ENCODE data around the gene VAMP4. TPM values are rescaled to one million over a fixed set of nuclear protein-coding genes. Genes with fewer than 3 reads are reported as not detected.

The VAMP4 gene
- total RNA-seq, 4 donors from 2014 or later: 6.0 to 14.3 (median 9.4) TPM

DNA sequence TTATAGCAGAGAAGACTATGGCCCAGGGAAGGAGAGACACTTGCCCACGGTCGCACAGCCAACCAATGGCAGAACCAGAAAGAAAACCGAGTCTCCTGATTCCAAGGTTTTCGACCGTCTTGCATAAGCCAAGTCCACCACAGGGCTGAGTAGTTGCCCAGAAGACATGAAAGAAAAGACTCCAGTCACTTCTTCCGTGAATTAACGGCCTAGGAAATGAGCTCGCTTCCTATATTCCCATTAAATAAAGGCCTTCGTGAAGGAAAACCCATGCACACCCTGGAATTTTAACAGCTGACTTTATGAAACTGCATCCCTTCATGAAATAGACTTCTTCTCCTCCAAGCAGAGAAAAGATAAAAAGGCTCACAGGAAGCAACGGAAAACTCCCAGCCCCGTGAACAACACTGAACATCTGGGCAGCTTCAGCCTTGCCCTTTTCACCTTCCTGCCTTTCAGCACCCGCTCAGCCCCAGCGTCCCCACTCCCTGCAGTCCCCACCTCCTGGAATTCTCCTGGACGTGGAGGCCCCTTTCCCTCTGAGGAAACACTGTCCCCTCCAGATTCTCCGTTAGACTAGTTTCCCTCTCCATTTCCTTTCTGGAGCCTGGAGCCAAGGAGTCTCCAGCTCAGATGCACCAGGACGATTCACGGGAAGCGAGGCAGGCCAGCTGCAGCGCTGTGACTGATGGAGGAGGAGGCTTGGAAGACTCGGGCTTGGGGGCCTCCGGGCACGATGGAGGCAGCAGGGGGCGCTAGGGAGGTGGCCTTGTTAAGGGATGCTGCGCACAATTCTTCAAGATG lies 86.7 kb downstream of the VAMP4 start:
- Histone ChIP-seq H3K4me3 (no peak overlapping the region), H3K27ac (peak overlapping the region; percentile 44 to 76 (median 66)), H3K36me3 (no peaks in the 10 kb centered on the region), H3K27me3 (no peaks in the 10 kb centered on the region), H3K9me3 (no peaks in the 10 kb centered on the region), H3K4me1 (peaks cover 0 to 26% (median 11%) of the 10 kb centered on the region in 4 donors)
- DNase-seq: peak; percentile 57
- intact Hi-C loops (cut with DNase I; ENCODE audit: low total_unique reads): no loop called here
- WGBS, 2 donors (ENCODE audit: low coverage in 1 of 2): 29 to 47% methylated on average over 12 to 24 of the region's 24 CpGs
- no peak for TF ChIP-seq POLR2AphosphoS5 (IDR thresholded peaks at IDR 0.05)
- TF ChIP-seq, protein P1, sequence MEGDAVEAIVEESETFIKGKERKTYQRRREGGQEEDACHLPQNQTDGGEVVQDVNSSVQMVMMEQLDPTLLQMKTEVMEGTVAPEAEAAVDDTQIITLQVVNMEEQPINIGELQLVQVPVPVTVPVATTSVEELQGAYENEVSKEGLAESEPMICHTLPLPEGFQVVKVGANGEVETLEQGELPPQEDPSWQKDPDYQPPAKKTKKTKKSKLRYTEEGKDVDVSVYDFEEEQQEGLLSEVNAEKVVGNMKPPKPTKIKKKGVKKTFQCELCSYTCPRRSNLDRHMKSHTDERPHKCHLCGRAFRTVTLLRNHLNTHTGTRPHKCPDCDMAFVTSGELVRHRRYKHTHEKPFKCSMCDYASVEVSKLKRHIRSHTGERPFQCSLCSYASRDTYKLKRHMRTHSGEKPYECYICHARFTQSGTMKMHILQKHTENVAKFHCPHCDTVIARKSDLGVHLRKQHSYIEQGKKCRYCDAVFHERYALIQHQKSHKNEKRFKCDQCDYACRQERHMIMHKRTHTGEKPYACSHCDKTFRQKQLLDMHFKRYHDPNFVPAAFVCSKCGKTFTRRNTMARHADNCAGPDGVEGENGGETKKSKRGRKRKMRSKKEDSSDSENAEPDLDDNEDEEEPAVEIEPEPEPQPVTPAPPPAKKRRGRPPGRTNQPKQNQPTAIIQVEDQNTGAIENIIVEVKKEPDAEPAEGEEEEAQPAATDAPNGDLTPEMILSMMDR (IDR thresholded peaks at IDR 0.05): peak in 4 of 5 experiments; percentile 20 to 50 (median 47)
- in situ Hi-C loops (cut with MboI; ENCODE audit: low pct_ligation_motif_present in 1 of 4, low pct_unique_long_range_greater_than_20kb in 1 of 4, low sequenced_read_pairs in 3 of 4): no loop called here

DNA sequence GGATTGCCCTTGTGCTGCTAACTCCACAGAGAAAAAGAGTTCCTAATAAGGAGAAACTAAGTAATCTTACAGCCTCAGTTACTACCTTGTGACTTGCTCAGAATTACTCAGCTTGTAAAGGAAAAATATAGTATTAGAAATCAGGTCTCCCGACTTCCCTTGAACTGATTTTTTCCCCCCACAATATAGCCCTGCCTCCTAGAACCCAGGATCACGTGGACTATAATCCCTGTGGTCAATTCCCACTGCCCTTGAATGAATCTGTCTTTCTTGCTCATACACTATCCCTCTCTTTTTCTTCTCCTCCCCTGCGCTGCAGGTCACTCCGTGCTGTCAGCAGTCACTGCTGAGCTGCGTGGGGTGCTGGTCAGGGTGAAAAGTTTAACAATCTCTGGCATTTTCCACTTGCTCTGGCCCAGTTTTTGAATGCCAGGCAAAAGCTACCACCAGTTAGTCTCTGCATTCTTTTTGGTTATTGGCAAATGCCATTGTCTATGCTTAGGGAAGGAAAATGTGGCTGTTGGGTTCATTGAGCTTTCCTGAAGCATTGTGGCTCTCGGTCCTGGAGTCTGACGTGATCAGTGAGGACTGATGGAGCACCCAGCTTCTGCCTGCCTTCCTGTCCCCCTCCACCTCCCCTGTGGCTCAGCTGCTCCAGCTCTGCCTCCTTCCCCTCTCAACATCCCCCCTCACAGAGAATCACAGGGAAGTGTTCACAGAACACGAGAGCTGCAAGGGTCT lies 87.5 kb downstream of the VAMP4 start:
- intact Hi-C loops (cut with DNase I; ENCODE audit: low total_unique reads): no loop called here
- H3K4me3 ChIP-seq: no peak overlapping the region
- no peaks in the 10 kb centered on the region for H3K9me3 ChIP-seq
- 48 to 50% methylated on average over 3 to 8 of the region's 8 CpGs for WGBS, 2 donors (ENCODE audit: low coverage in 1 of 2)
- H3K36me3 ChIP-seq: no peaks in the 10 kb centered on the region
- H3K27me3 ChIP-seq: no peaks in the 10 kb centered on the region
- no peak for TF ChIP-seq EP300 (IDR thresholded peaks at IDR 0.05; ENCODE audit: low read depth)
- TF ChIP-seq, protein P1 (IDR thresholded peaks at IDR 0.05): no peak
- no peak for TF ChIP-seq POLR2AphosphoS5 (IDR thresholded peaks at IDR 0.05)
- no peak for TF ChIP-seq POLR2A (IDR thresholded peaks at IDR 0.05)
- peak overlapping the region; percentile 44 to 76 (median 66) for H3K27ac ChIP-seq
- peaks cover 0 to 26% (median 11%) of the 10 kb centered on the region in 4 donors for H3K4me1 ChIP-seq
- DNase-seq: no peak
- in situ Hi-C loops (cut with MboI; ENCODE audit: low pct_ligation_motif_present in 1 of 4, low pct_unique_long_range_greater_than_20kb in 1 of 4, low sequenced_read_pairs in 3 of 4): no loop called here

DNA sequence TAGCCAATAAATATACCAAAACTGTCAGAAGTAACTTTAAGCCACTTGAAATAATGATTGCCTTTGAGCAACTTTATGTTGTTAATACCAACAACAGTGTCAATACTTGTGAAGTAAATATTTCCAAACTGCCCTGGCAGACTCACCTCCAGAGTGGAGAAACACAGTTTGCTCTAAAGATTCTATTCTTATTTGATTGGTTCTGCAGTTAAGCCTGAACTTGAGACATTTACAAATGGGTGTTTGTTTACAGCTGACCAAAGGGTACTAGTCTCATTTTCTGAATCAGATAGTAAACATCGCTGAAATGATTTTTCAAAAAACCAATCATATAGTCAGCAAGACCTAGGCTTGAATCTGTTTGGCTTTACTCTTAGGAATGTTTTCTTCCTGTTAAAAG lies 88.1 kb downstream of the VAMP4 start:
- Histone ChIP-seq H3K4me3 (no peak overlapping the region), H3K27ac (peak overlapping the region; percentile 44 to 76 (median 66)), H3K4me1 (peaks cover 0 to 26% (median 11%) of the 10 kb centered on the region in 4 donors), H3K36me3 (no peaks in the 10 kb centered on the region), H3K27me3 (no peaks in the 10 kb centered on the region), H3K9me3 (no peaks in the 10 kb centered on the region)
- 44 to 56% methylated on average over 1 of the region's 1 CpG for WGBS, 2 donors (ENCODE audit: low coverage in 1 of 2)
- intact Hi-C loops (cut with DNase I; ENCODE audit: low total_unique reads): no loop called here
- in situ Hi-C loops (cut with MboI; ENCODE audit: low pct_ligation_motif_present in 1 of 4, low pct_unique_long_range_greater_than_20kb in 1 of 4, low sequenced_read_pairs in 3 of 4): no loop called here
- DNase-seq: no peak
- TF ChIP-seq, protein P1 (IDR thresholded peaks at IDR 0.05): no peak
- TF ChIP-seq EP300 (IDR thresholded peaks at IDR 0.05; ENCODE audit: low read depth) (no peak), POLR2AphosphoS5 (IDR thresholded peaks at IDR 0.05) (no peak), POLR2A (IDR thresholded peaks at IDR 0.05) (no peak)

DNA sequence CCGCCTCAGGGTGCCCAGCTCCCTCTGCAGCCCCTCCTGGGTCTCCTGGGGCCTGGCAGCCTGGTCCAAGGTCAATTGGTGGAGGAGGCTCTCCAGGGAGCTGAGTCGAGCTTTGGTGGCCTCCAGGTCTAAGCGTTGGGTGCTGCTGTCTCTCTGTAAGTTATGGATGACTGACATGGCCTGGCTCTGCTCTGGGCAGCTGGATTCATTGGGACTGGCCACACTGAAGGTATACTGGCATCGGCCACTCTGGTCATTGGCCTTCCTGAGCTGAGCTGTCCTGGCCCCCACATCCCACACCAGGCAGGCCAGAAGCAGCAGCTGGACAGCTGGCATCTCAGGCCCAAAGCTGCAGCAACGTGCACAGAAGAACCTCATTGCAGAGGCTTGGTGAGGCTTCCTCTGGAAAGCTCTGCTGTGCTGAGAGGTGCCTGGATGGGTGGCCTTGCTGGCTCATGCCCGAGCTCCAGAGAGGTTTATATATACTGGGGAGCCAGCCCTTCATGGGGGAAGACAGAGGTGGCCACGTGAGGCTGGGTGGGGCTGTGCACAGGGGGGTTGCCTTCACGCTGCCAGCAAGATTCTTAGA lies 89.5 kb downstream of the VAMP4 start, which contains the start of gene MYOC:
MYOC (minus strand) TSS at position 455 of the 589 bp plus-strand sequence; CDS start at position 378, 77 bp downstream.
- in situ Hi-C loops (cut with MboI; ENCODE audit: low pct_ligation_motif_present in 1 of 4, low pct_unique_long_range_greater_than_20kb in 1 of 4, low sequenced_read_pairs in 3 of 4) (no loop called here), intact Hi-C loops (cut with DNase I; ENCODE audit: low total_unique reads) (no loop called here)
- WGBS, 2 donors (ENCODE audit: low coverage in 1 of 2): 62% methylated on average over 8 of the region's 8 CpGs; no CpG with 5 or more reads in 1 of the 2 donors
- TF ChIP-seq POLR2A (IDR thresholded peaks at IDR 0.05) (no peak), EP300 (IDR thresholded peaks at IDR 0.05; ENCODE audit: low read depth) (no peak)
- TF ChIP-seq, protein P1 (IDR thresholded peaks at IDR 0.05): no peak
- no peaks in the 10 kb centered on the region for H3K27me3 ChIP-seq
- no peak for DNase-seq
- H3K4me1 ChIP-seq: peaks cover 0 to 26% (median 11%) of the 10 kb centered on the region in 4 donors
- no peaks in the 10 kb centered on the region for H3K36me3 ChIP-seq
- H3K9me3 ChIP-seq: no peaks in the 10 kb centered on the region
- no peak within 1 kb of the TSS for H3K4me3 ChIP-seq
- peak within 1 kb of the TSS in 2 of 4 donors; percentile 66 to 76 for H3K27ac ChIP-seq

Measured in transverse colon (tissue), 4 donors.